ENCODE data around the gene ENAH.
"Not testable (repeated sequence)": the region's sequence is repeated elsewhere in the genome, so short reads cannot be mapped to it uniquely, and the experiment has no call there.

ENAH gene

GRCh38 chr1:225486856-225487255, 166.1 kb downstream of the ENAH start:
- DNase-seq (ENCODE audit: low read depth) = no peak

- no peak for DNase-seq (ENCODE audit: low read depth)
These were observed 166.9 kb downstream of the ENAH start for GRCh38 chr1:225485991-225486530.

GRCh38 chr1:225485226-225485625, 167.7 kb downstream of the ENAH start:
- no peak for DNase-seq (ENCODE audit: low read depth)

- DNase-seq (ENCODE audit: low read depth) = no peak
These were observed 168.2 kb downstream of the ENAH start for GRCh38 chr1:225484657-225485214.

GRCh38 chr1:225483818-225484656, 168.9 kb downstream of the ENAH start:
- DNase-seq (ENCODE audit: low read depth) = no peak

GRCh38 chr1:225482421-225482950, 170.4 kb downstream of the ENAH start:
- DNase-seq (ENCODE audit: low read depth) = no peak

- DNase-seq (ENCODE audit: low read depth) = no peak
These were observed 171.2 kb downstream of the ENAH start for GRCh38 chr1:225481738-225482137.

GRCh38 chr1:225480825-225481434, 172.0 kb downstream of the ENAH start:
- no peak for DNase-seq (ENCODE audit: low read depth)

- DNase-seq (ENCODE audit: low read depth) = no peak
These were observed 172.8 kb downstream of the ENAH start for GRCh38 chr1:225479996-225480720.

GRCh38 chr1:225479341-225479740, 173.6 kb downstream of the ENAH start:
- DNase-seq (ENCODE audit: low read depth) = no peak

- no peak for DNase-seq (ENCODE audit: low read depth)
These were observed 175.5 kb downstream of the ENAH start for GRCh38 chr1:225477296-225477911.

GRCh38 chr1:225476538-225476988, 176.4 kb downstream of the ENAH start:
- DNase-seq (ENCODE audit: low read depth) = no peak

- DNase-seq (ENCODE audit: low read depth) = no peak
These were observed 176.8 kb downstream of the ENAH start for GRCh38 chr1:225476100-225476511.

GRCh38 chr1:225474986-225475820, 177.7 kb downstream of the ENAH start:
- DNase-seq (ENCODE audit: low read depth) = no peak

GRCh38 chr1:225474439-225474985, 178.4 kb downstream of the ENAH start:
- DNase-seq (ENCODE audit: low read depth) = no peak

- not testable (repeated sequence) for DNase-seq (ENCODE audit: low read depth)
These were observed 179.1 kb downstream of the ENAH start for GRCh38 chr1:225473676-225474438.

- DNase-seq (ENCODE audit: low read depth) = not testable (repeated sequence)
These were observed 179.7 kb downstream of the ENAH start for GRCh38 chr1:225473266-225473665.

GRCh38 chr1:225471453-225472301, 181.2 kb downstream of the ENAH start:
- no peak for DNase-seq (ENCODE audit: low read depth)

GRCh38 chr1:225471109-225471452, 181.8 kb downstream of the ENAH start:
- DNase-seq (ENCODE audit: low read depth) = no peak
